Chondrocyte (in vitro differentiated cells): ENCODE data around the gene USPL1. TPM values are rescaled to one million over a fixed set of nuclear protein-coding genes. Genes with fewer than 3 reads are reported as not detected.

ENCODE experiments used
- DNase-seq: peaks from one replicate; pipeline ENCODE4 v3.0.0; 2021; ENCODE audit warnings: mixed read lengths, low spot score
- H3K27ac Mint-ChIP-seq: one replicate; pipeline ENCODE4 v1.8.0; 2021; ENCODE audit warnings: mild to moderate bottlenecking, moderate library complexity, mixed read lengths; ENCODE audit not compliant: unreplicated experiment
- H3K27me3 Mint-ChIP-seq: 2 replicates; pipeline ENCODE4 v1.8.0; 2021; ENCODE audit warnings: low read depth, mixed read lengths
- H3K36me3 Mint-ChIP-seq: 2 replicates; pipeline ENCODE4 v1.8.0; 2021; ENCODE audit warnings: low read depth, mixed read lengths
- H3K4me1 Mint-ChIP-seq: 2 replicates; pipeline ENCODE4 v1.8.0; 2021; ENCODE audit warnings: low read depth, mild to moderate bottlenecking, mixed read lengths
- H3K4me3 Mint-ChIP-seq: one replicate; pipeline ENCODE4 v1.8.0; 2021; ENCODE audit warnings: mild to moderate bottlenecking, moderate library complexity, mixed read lengths; ENCODE audit not compliant: unreplicated experiment
- H3K9me3 Mint-ChIP-seq: 2 replicates; pipeline ENCODE4 v1.8.0; 2021; ENCODE audit warnings: low read depth, mixed read lengths
- total RNA-seq: library from RNA; stranded (reverse); gene quantifications from 3 replicates; pipeline ENCODE4 v1.2.1, GENCODE V29; 2021
- TF ChIP-seq, protein P1 (sequence below): fragments of 200-600 bp; sonication (generic); IDR thresholded peaks from 2 replicates; pipeline ENCODE4 v1.5.0; 2021; ENCODE audit warnings: antibody characterized with exemption, mild to moderate bottlenecking, moderate library complexity

The USPL1 gene
- total RNA-seq, 1 donor from 2014 or later: 11.0 TPM

DNA sequence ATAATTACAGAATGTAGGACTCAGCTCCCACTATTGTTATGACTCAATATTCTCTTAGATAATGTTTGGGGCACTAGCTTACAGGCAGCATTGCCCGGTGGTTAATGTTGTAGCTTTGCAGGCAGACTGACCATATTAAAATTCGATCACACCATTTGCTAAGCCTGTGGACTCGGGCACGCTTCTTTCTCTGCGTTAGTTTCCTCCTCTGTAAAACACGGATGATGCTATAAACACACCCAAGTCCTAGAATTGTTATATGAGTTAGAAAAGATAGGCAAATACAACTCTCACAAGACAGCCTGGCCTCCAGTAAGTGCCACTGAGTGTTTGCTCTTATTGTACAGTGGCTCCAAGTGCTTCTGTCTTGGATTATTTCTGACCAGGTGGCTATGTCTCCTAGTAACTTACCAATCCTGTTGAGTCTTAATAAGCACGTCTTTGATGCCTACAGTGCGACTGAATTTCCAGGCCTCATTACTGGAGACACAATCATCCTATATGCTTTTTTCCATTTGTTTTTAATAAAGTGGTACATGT, 67.7 kb downstream of the USPL1 start:
- no peaks in the 10 kb centered on the region for H3K27me3 Mint-ChIP-seq
- TF ChIP-seq, protein P1, sequence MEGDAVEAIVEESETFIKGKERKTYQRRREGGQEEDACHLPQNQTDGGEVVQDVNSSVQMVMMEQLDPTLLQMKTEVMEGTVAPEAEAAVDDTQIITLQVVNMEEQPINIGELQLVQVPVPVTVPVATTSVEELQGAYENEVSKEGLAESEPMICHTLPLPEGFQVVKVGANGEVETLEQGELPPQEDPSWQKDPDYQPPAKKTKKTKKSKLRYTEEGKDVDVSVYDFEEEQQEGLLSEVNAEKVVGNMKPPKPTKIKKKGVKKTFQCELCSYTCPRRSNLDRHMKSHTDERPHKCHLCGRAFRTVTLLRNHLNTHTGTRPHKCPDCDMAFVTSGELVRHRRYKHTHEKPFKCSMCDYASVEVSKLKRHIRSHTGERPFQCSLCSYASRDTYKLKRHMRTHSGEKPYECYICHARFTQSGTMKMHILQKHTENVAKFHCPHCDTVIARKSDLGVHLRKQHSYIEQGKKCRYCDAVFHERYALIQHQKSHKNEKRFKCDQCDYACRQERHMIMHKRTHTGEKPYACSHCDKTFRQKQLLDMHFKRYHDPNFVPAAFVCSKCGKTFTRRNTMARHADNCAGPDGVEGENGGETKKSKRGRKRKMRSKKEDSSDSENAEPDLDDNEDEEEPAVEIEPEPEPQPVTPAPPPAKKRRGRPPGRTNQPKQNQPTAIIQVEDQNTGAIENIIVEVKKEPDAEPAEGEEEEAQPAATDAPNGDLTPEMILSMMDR: no peak
- no peak overlapping the region for H3K4me3 Mint-ChIP-seq
- no peak for DNase-seq
- H3K27ac Mint-ChIP-seq: no peak overlapping the region
- no peaks in the 10 kb centered on the region for H3K36me3 Mint-ChIP-seq
- peaks cover 3% of the 10 kb centered on the region for H3K9me3 Mint-ChIP-seq
- peaks cover 4% of the 10 kb centered on the region for H3K4me1 Mint-ChIP-seq

DNA sequence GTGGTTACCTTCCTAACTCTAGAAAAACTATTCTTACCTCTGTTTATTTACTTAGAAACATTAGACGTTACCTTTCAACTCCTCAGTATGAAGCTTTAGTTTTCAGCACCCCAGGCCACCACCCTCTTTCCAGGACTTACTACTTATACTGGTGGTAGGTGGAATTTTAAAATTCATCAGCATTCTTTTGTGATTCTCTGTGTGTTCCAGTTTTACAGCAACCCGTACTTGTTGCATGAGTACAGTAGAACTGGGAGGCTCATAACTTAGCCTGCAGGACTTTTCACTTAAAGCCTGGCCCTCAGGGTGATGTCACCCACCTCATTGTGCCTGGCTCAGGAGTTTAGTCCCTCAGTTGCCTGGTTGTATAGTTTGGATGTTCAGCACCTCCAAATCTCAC, 68.3 kb downstream of the USPL1 start:
- peaks cover 9% of the 10 kb centered on the region for H3K4me1 Mint-ChIP-seq
- no peaks in the 10 kb centered on the region for H3K36me3 Mint-ChIP-seq
- no peak overlapping the region for H3K4me3 Mint-ChIP-seq
- H3K27ac Mint-ChIP-seq: no peak overlapping the region
- DNase-seq: no peak
- TF ChIP-seq, protein P1: no peak
- peaks cover 3% of the 10 kb centered on the region for H3K9me3 Mint-ChIP-seq
- H3K27me3 Mint-ChIP-seq: no peaks in the 10 kb centered on the region

DNA sequence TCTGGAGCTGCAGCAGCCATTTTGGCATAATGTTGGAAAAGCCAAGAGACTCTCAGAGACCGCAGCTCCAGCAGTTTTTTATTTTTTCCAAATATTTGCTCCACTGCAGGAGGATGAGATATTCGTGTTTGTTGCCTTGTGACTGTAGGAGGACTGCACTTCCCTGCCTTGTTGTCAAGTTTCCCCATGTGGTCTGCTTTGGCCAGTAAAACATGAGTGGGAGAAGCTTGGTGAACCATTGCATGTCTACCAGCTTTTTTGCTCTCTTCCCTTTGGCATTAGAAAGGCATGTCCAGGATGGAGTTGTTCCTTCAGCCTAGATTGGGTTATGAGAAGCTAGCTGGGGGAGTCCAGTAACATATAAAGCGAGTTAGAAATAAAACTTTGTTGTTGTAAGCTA, 69.9 kb downstream of the USPL1 start:
- peaks cover 3% of the 10 kb centered on the region for H3K9me3 Mint-ChIP-seq
- no peak overlapping the region for H3K4me3 Mint-ChIP-seq
- TF ChIP-seq, protein P1: no peak
- DNase-seq: no peak
- H3K27me3 Mint-ChIP-seq: no peaks in the 10 kb centered on the region
- H3K36me3 Mint-ChIP-seq: no peaks in the 10 kb centered on the region
- H3K27ac Mint-ChIP-seq: no peak overlapping the region
- peaks cover 9% of the 10 kb centered on the region for H3K4me1 Mint-ChIP-seq

DNA sequence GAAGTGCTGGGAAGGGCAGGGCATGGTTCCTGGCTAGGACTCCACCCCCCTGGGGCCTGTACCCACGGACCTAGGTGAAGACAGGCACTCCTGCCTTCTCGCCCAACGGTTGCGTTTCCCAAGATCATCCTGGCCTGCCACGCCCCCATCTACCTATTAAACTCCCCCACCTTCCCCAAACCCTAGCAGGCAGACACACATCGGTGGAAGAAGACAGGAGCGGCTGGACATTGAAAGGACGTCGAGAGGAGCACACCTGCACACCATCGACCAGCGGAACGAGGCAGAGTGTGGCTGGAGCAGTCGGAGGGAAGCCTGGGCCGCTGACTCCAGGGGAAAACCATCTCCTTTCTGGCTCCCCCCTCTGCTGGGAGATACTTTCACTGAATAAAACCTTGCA, 72.0 kb downstream of the USPL1 start:
- H3K9me3 Mint-ChIP-seq: peaks cover 3% of the 10 kb centered on the region
- TF ChIP-seq, protein P1: no peak
- no peaks in the 10 kb centered on the region for H3K27me3 Mint-ChIP-seq
- no peak for DNase-seq
- no peak overlapping the region for H3K4me3 Mint-ChIP-seq
- H3K4me1 Mint-ChIP-seq: peaks cover 9% of the 10 kb centered on the region
- H3K36me3 Mint-ChIP-seq: no peaks in the 10 kb centered on the region
- H3K27ac Mint-ChIP-seq: peak overlapping the region; percentile 83

DNA sequence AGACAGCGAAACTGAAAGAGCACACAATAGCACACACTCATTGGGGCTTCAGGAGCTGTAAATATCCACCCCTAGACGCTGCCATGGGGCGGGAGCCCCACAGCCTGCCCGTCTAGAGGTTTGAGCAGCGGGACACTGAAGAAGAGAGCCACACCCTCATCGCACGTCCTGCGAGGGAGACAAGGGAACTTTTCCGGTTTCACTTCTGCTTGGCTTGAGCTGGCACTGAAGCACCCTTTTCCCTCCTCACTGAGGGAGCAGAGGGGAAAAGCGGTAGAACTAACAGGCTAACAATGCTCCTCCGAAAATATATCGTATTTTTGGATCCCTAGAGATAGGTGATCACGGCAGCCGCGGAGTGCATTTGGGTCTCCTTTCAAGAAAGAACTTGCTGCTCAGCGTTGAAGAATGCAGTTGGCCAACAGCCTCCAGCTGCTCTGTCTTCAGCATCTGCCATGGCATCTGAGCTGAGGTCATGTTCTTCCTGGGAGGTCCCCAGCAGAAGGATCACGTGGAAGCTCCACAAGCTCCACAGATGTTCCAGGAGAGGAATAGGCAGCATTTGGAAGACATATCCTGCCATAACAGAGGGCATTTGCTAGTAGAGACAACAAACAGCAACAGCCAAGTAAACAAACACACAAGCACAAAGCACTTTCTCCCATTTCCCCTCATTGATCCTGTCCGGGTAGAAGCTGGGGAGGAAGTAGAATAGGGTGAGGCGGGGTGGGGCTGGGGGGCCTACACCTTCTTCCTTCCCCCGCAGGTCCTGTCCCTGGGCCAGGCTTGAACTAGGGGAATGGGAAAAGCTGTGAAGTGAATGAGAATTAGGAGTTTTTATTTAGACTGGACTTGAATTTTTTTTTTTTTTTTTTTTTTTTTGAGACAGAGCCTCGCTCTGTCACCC, 72.8 kb downstream of the USPL1 start:
- H3K27ac Mint-ChIP-seq: peak overlapping the region; percentile 83
- H3K4me3 Mint-ChIP-seq: peak overlapping the region; percentile 59
- H3K9me3 Mint-ChIP-seq: peaks cover 3% of the 10 kb centered on the region
- H3K36me3 Mint-ChIP-seq: no peaks in the 10 kb centered on the region
- DNase-seq: no peak
- TF ChIP-seq, protein P1: no peak
- H3K27me3 Mint-ChIP-seq: no peaks in the 10 kb centered on the region
- peaks cover 11% of the 10 kb centered on the region for H3K4me1 Mint-ChIP-seq
